ENCODE measurements around the gene TRAM2. TPM values are rescaled to one million over a fixed set of nuclear protein-coding genes. Genes with fewer than 3 reads are reported as not detected.

Gene TRAM2
- total and polyA plus RNA-seq, 9 of the 15 experiments (the other 6 are each of a cell fraction or from before 2014, with no cell fraction given): 2.6 to 13.3 (median 8.9) TPM

- no peak for TF ChIP-seq TRIM25 (IDR thresholded peaks at IDR 0.05; ENCODE audit: borderline replicate concordance)
- TF ChIP-seq ZNF444 (CRISPR knock-in tag; IDR thresholded peaks at IDR 0.05): no peak
- TF ChIP-seq TBP (optimal IDR thresholded peaks at IDR 0.05; ENCODE audit: low read depth, low read length): no peak
- TF ChIP-seq C11orf30 (IDR thresholded peaks at IDR 0.05; ENCODE audit: low read depth): no peak
- TF ChIP-seq RFX7 (CRISPR knock-in tag; IDR thresholded peaks at IDR 0.05): no peak
- TF ChIP-seq MCM2 (IDR thresholded peaks at IDR 0.05; ENCODE audit: low read depth): no peak
- no peak for TF ChIP-seq KDM1A (IDR thresholded peaks at IDR 0.05)
These were observed 28.5 kb downstream of the TRAM2 start (continued) for GRCh38 chr6:52548353-52548713.

- ATAC-seq: no peak
- POLR2A ChIA-PET: interaction anchor here (0.6 to 0.8 kb wide), 3 partner anchors 14 to 128 kb away, joined by 3 read pairs; no protein-coding TSS in a partner anchor
These were observed 29.1 kb downstream of the TRAM2 start for GRCh38 chr6:52547647-52548352.

More at GRCh38 chr6:52547647-52548352, 29.1 kb downstream of the TRAM2 start:
- no peaks in the 10 kb centered on the region for H3K9me1 ChIP-seq (ENCODE audit: control insufficient read depth, insufficient read depth, low read length)
- H3K4me2 ChIP-seq (ENCODE audit: insufficient read depth, low read length): no peak overlapping the region
- TF ChIP-seq NFIC (IDR thresholded peaks at IDR 0.05): peak; percentile 78
- 0 out of 2 replicates have a peak, but pooled peaks have one; percentile 15 for TF ChIP-seq BHLHE40 (IDR thresholded peaks at IDR 0.05; ENCODE audit: low read length)
- no peak for TF ChIP-seq KHSRP (IDR thresholded peaks at IDR 0.05)
- no peaks in the 10 kb centered on the region for H3K27me3 ChIP-seq (ENCODE audit: control insufficient read depth in 2 of 2, insufficient read depth in 2 of 2, low read length in 2 of 2)
- no peak for FAIRE-seq
- CTCF ChIA-PET (ENCODE audit: low intra/inter-chr PET ratio): no interaction called here
- no peak overlapping the region for H3K27ac ChIP-seq (ENCODE audit: extremely low read depth, low read depth, low read length)
- intact Hi-C loops (cut with micrococcal nuclease): no loop called here
- H3K79me2 ChIP-seq (ENCODE audit: control insufficient read depth, insufficient read depth, low read length): 0 out of 3 replicates have a peak, but pooled peaks cover 4% of the 10 kb centered on the region
- in situ Hi-C loops (cut with MboI): no loop called here
- H2AFZ ChIP-seq (ENCODE audit: low read depth, low read length): no peak overlapping the region
- DNase-seq (ENCODE audit: extremely low read depth in 1 of 4, low spot score in 3 of 4): peak; percentile 19 to 37 (median 26)
- 38% methylated on average over 9 of the region's 9 CpGs for WGBS (ENCODE audit: insufficient coverage, low coverage, missing lambda C conversion rate)
- no peak overlapping the region for H3K4me3 ChIP-seq
- H4K20me1 ChIP-seq (replicated peaks; ENCODE audit: control insufficient read depth, insufficient read depth, low read length): peaks cover 11% of the 10 kb centered on the region; the same call in 1 of the 2 replicates
- H3K9me3 ChIP-seq (replicated peaks; ENCODE audit: control insufficient read depth, insufficient read depth, low read depth, low read length): no peaks in the 10 kb centered on the region
- BruUV-seq (replicated peaks): no TSS peak
- no peaks in the 10 kb centered on the region; the same call in 1 of the 3 replicates for H3K36me3 ChIP-seq (ENCODE audit: control insufficient read depth, insufficient read depth, low read length)
- peaks cover 6 to 17% of the 10 kb centered on the region in 2 experiments; a peak in 4 of 5 replicates for H3K4me1 ChIP-seq (replicated peaks in 1 of 2; ENCODE audit: control insufficient read depth in 2 of 2, insufficient read depth in 2 of 2, low read length in 2 of 2)
- peak overlapping the region in 1 of 2 experiments; percentile 64; a peak in 1 of 4 replicates for H3K9ac ChIP-seq (ENCODE audit: insufficient read depth in 1 of 2, low read depth in 2 of 2, low read length in 2 of 2)
